ENCODE data around the gene AGR2.

The AGR2 gene

GRCh38 chr7:16742547-16742946 lies 62.3 kb downstream of the AGR2 start:
- no peak for DNase-seq

Measured in amygdala (tissue), 56 donors.